ENCODE data around the gene SLC9A8.
"Not testable (repeated sequence)": the region's sequence is repeated elsewhere in the genome, so short reads cannot be mapped to it uniquely, and the experiment has no call there.

SLC9A8 gene

GRCh38 chr20:49812507-49813304 lies at the start of gene SLC9A8:
SLC9A8 (plus strand) TSS chr20:49812828; CDS start chr20:49812923, 95 bp downstream.
- DNase-seq (ENCODE audit: low spot score), result peak; percentile 89

GRCh38 chr20:49762940-49763766 lies 49.5 kb upstream of the SLC9A8 start:
- no peak for DNase-seq (ENCODE audit: low spot score)

GRCh38 chr20:49765413-49765736 lies 47.3 kb upstream of the SLC9A8 start:
- no peak for DNase-seq (ENCODE audit: low spot score)

GRCh38 chr20:49765846-49766541 lies 46.6 kb upstream of the SLC9A8 start:
- no peak for DNase-seq (ENCODE audit: low spot score)

- no peak for DNase-seq (ENCODE audit: low spot score)
These were observed 45.6 kb upstream of the SLC9A8 start for GRCh38 chr20:49766979-49767521.

- DNase-seq (ENCODE audit: low spot score), result peak; percentile 38
These were observed 44.2 kb upstream of the SLC9A8 start for GRCh38 chr20:49768204-49769047.

- no peak for DNase-seq (ENCODE audit: low spot score)
These were observed 43.5 kb upstream of the SLC9A8 start for GRCh38 chr20:49769048-49769581.

GRCh38 chr20:49770634-49771033 lies 42.0 kb upstream of the SLC9A8 start:
- DNase-seq (ENCODE audit: low spot score), result no peak

GRCh38 chr20:49774213-49774612 lies 38.4 kb upstream of the SLC9A8 start:
- DNase-seq (ENCODE audit: low spot score), result not testable (repeated sequence)

- DNase-seq (ENCODE audit: low spot score), result no peak
These were observed 37.4 kb upstream of the SLC9A8 start for GRCh38 chr20:49775229-49775693.

GRCh38 chr20:49779972-49780371 lies 32.7 kb upstream of the SLC9A8 start:
- no peak for DNase-seq (ENCODE audit: low spot score)

GRCh38 chr20:49781676-49782075 lies 31.0 kb upstream of the SLC9A8 start:
- DNase-seq (ENCODE audit: low spot score), result no peak

- DNase-seq (ENCODE audit: low spot score), result not testable (repeated sequence)
These were observed 30.2 kb upstream of the SLC9A8 start for GRCh38 chr20:49782439-49782838.

- DNase-seq (ENCODE audit: low spot score), result not testable (repeated sequence)
These were observed 29.3 kb upstream of the SLC9A8 start for GRCh38 chr20:49783021-49783995.

GRCh38 chr20:49784291-49784690 lies 28.3 kb upstream of the SLC9A8 start:
- DNase-seq (ENCODE audit: low spot score), result no peak

- DNase-seq (ENCODE audit: low spot score), result no peak
These were observed 27.3 kb upstream of the SLC9A8 start for GRCh38 chr20:49785149-49785851.

- no peak for DNase-seq (ENCODE audit: low spot score)
These were observed 26.8 kb upstream of the SLC9A8 start for GRCh38 chr20:49785852-49786175.

GRCh38 chr20:49786196-49786595 lies 26.4 kb upstream of the SLC9A8 start:
- DNase-seq (ENCODE audit: low spot score), result no peak

- no peak for DNase-seq (ENCODE audit: low spot score)
These were observed 25.8 kb upstream of the SLC9A8 start for GRCh38 chr20:49786668-49787370.

Measured in CD4-positive, alpha-beta T cell treated with Interleukin-15 for 4 hours (primary cell).